KOPT-K1 (cell line): ENCODE data around the gene TBC1D21.
"Not testable (repeated sequence)": the region's sequence is repeated elsewhere in the genome, so short reads cannot be mapped to it uniquely, and the experiment has no call there.

Source experiments
- H3K27ac ChIP-seq: fragments of 200-600 bp; sonication (generic); 2 replicates; pipeline ENCODE4 v1.5.1; 2016; ENCODE audit warnings: antibody characterized with exemption, mild to moderate bottlenecking, low read depth, low read length; ENCODE audit not compliant: poor library complexity, severe bottlenecking
- H3K36me3 ChIP-seq: fragments of 200-600 bp; sonication (generic); 2 replicates; pipeline ENCODE4 v1.5.1; 2017; ENCODE audit warnings: antibody characterized with exemption, mild to moderate bottlenecking, low read length, moderate library complexity; ENCODE audit not compliant: insufficient read depth
- H3K9me3 ChIP-seq: fragments of 200-600 bp; sonication (generic); 2 replicates; pipeline ENCODE4 v1.5.1; 2017; ENCODE audit warnings: antibody characterized with exemption, low read length, mild to moderate bottlenecking; ENCODE audit not compliant: insufficient read depth, poor library complexity, severe bottlenecking

Gene TBC1D21

DNA sequence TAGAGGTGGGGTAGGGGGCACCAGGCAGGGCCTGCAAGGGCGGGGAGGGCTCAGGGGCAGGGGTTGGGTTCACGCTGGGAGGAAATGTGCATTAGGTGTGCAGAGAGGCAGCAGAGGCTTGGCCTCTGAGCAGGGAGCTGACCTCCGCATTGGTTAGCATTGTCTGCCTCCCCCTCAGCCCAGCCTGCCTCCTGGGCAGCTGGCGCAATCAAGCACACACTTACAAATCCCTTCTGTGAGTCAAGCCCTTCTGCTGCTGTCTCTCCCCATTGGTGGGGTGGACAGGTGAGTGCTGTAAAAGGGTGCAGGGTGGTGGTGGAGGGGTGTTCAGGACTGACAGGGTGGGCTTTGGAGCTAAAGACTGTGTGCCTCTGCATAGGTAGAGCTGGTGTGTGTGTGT, 62.2 kb downstream of the TBC1D21 start:
- Histone ChIP-seq H3K9me3 (no peaks in the 10 kb centered on the region), H3K27ac (no peak overlapping the region), H3K36me3 (no peaks in the 10 kb centered on the region)

DNA sequence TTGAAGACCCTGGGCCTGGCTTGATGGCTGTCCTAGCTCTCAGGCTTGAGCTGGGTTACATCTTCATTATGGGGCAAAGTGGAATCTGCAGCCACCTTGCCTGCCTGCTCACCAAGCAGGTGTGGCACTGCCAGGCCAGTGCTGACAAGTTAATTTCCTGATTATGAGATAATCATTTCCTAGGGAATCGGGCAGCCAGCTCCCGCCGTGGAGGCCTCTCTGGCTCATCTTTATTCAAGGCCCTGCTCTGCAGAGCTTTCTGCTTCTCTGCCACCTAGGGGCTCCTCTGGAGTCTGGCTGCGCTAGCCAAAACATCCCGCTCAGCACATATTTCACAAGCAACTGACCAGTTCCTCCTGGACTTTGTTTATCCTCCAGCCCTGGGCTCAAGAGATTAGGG, 62.8 kb downstream of the TBC1D21 start:
- no peak overlapping the region for H3K27ac ChIP-seq
- no peaks in the 10 kb centered on the region for H3K9me3 ChIP-seq
- H3K36me3 ChIP-seq = no peaks in the 10 kb centered on the region

DNA sequence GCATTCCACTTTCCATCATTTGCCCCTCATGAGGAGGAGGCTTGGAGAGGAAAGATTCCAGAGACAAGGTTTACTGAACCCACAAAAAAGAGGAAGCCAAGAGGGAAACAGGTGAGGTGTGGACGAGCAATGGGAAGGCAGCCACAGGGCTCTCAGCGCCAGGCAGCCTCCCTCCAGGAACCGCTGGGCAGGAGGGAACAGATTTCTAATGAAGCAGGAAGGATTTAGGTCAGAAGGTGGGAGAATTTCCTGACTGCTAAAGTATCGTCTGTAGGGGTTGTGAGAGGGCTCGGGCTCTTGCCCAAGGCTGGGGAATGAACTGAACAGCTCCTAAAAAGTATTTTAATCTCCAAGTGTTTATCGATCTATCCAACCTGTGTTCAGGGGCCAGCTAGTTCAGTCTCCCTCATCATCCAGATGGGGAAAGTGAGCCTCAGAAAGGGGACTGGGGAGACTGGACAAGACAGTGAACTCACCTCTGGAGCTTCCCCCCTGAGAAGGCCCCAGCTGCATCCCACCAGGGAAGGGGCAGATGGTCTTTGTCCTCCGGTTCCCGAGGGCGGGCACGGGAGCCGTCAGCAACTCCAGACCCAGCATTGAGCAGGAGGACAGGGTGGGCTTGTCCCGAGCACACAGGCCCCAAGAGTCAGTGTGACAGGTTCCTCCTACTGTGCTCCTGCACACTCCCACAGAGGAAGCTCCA, 63.4 kb downstream of the TBC1D21 start:
- Histone ChIP-seq H3K9me3 (no peaks in the 10 kb centered on the region), H3K27ac (no peak overlapping the region), H3K36me3 (no peaks in the 10 kb centered on the region)

DNA sequence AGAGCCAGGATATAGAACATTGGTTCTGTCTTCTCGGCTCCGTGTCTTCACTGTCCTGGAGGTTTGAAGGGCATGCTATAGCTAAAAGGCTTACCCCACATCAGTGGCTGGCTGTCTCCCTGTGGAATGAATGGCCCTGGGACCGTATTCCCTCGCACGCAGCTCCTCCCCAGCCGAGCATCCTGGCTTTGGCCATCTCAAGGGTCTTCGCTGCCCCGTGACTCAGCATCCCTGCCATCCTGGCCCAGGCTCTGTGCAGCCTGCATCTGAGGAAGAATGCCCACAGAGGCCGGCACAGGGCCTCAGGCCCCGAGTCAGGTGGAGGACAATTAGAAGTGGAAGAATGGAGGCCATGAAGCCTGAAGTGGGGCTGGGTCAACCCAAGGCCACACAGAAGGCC, 63.9 kb downstream of the TBC1D21 start:
- H3K36me3 ChIP-seq = no peaks in the 10 kb centered on the region
- H3K27ac ChIP-seq = no peak overlapping the region
- no peaks in the 10 kb centered on the region for H3K9me3 ChIP-seq

DNA sequence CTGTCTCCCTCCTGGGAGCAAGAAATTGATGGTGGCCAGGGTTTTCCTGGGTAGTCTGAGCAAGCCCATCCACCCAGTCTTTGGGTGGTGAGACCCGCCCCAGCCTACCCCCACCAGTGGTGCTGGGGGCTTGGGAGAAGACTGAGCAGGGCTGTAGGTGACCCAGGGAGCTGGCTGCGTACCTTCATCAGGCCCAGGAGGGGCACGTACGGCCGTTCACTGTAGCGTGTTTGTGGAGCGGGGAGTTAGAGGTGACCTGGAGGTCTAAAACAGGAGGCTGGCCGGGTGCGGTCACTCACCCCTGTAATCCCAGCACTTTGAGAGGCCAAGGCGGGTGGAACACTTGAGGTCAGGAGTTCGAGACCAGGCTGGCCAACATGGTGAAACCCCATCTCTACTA, 64.4 kb downstream of the TBC1D21 start:
- Histone ChIP-seq H3K36me3 (no peaks in the 10 kb centered on the region), H3K27ac (no peak overlapping the region), H3K9me3 (no peaks in the 10 kb centered on the region)

DNA sequence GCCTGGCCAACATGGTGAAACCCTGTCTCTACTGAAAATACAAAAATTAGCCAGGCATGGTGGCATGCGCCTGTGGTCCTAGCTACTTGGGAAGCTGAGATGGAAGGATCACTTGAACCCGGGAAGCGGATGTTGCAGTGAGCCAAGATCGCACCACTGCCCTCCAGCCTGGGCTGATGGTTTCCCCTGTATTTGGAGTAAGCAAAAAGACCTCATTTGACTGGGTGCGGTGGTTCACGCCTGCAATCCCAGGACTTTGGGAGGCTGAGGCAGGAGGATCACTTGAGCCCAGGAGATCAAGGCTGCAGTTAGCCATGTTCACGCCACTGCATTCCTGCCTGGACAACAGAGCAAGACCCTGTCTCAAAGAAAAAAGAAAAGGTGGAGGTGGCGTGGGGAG, 65.2 kb downstream of the TBC1D21 start:
- H3K27ac ChIP-seq, H3K9me3 ChIP-seq, H3K36me3 ChIP-seq: not testable (repeated sequence)
